NCI-H2081 treated with DMSO at 0.1 percent for 48 hours (cell line): ENCODE measurements around the gene RAI1.
"Not testable (repeated sequence)": the region's sequence is repeated elsewhere in the genome, so short reads cannot be mapped to it uniquely, and the experiment has no call there.

Source experiments
- DNase-seq: peaks from one replicate; lab custom pipeline; 2025; lab: John Stamatoyannopoulos, UW

Gene RAI1

DNA sequence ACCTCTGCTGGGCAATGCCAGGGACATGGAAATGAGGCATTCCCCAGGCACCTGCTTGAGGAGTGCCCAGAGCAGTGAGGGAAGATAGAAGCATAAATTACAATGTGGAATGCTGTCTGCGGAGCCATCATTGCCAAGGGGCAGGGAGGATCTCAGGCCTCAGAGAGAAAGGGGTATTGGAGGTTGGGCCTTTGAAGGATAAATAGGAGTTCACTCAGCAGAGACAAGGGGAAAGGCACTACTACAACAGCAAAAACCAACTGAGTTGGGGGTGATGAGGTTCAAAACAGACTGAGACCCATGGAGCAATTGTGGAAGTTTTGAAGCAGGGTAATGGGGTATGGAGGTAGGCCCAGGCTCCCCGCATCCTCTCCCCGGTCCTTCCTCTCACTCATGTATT lies 122.7 kb downstream of the RAI1 start:
- no peak for DNase-seq

DNA sequence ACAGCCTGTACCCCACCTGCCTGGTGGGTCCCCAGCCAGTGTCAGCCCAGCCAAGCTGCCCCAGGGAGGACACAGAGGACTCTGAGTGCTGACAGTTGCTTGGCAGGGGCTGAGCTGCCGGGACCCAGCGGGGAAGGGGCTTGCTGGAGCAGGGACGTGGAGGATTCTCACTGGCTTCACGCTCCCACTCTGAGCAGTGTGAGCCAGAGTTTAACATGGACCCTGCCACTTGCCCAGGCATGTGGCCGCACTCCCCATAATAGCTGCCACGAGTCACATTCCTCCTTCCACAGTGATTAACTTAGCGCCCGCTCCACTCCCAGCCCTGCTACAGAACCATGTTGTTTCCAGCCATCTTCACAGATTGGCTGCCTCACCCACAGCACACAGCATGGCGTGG lies 124.3 kb downstream of the RAI1 start:
- no peak for DNase-seq

DNA sequence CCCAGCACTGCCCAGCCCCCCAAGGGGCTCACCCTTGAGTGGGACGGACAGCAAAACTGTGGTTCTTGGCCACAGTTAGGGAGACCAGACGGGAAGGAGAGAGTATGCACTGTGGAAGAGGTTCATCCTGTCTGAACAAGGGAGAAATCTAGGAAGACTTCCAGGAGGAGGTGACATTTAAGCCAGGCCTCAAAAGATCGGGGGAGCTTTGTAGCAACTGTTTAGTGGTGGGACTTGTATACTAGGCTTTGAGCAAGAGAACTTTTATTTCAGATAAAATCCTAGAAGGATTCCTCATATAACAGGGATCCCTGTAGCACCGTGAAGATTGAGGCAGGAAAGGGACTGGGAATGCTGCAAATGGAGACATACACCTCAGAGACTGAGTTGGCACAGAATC lies 124.8 kb downstream of the RAI1 start:
- DNase-seq: no peak

DNA sequence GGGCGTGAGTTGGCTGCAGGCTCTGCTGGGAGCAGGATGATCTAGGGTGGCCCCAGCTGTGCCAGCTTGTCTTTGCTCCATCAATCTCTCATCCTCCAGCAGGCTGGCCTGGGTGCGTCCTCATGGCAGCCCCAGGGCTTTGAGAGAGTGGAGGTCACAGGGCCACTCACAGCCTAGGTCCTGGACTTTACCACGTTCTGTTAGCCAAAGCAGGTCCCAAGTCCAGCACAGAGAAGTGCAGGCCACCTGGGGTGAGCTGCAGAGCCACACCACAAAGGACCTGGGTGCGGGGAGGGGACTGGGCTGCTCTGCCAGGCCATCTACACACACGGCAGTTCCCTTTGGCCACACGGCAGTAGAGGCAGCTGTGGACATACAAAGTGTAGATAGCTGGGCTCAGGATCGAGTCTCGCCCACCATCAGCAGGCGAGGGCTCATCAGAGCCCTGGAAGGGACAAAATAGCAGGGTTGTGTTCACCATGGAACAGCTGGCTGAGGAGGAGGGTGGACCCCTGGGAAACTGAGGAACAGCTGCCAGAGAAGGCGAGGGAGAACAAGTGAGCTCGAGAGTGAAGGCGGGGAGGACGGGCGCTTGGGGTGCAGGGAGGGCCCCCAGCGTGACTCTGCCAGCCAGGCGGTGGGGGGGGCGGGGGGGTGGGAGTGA lies 125.5 kb downstream of the RAI1 start:
- DNase-seq: no peak

DNA sequence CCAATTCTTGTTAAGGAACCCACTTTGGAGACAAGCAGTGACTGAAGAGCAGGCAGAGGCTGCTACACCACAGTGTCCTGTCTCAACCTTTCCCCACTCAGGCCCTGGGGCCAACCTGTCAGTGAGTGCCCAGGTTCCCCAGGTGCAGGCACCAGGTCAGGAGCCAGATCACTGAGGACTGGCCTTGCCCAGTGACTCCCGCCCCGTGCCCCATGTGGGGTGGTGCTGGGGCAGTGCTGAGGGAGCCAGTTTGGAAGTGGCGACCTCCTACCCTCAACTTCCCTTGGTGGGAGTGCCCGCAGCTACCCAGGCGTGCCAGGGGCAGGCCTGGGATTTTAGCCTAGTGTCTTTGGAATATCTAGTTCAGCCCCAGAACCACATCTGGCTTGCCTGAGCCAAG lies 126.2 kb downstream of the RAI1 start:
- no peak for DNase-seq

DNA sequence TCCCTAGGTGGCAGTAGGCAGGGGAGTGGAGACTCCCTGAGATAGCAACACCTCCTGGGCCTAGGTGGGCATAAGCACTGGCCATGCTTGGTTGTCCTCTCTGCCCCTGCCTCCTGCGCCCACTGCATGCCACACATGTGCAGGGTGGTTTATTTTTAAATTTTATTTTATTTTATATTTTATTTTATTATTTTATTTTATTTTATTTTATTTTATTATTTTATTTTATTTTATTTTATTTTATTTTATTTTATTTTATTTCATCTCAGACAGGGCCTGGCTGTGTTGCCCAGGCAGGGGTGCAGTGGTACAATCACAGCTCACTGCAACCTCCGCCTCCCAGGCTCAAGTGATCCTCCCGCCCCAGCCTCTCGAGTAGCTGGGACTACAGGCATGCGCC lies 126.9 kb downstream of the RAI1 start:
- DNase-seq: not testable (repeated sequence)

DNA sequence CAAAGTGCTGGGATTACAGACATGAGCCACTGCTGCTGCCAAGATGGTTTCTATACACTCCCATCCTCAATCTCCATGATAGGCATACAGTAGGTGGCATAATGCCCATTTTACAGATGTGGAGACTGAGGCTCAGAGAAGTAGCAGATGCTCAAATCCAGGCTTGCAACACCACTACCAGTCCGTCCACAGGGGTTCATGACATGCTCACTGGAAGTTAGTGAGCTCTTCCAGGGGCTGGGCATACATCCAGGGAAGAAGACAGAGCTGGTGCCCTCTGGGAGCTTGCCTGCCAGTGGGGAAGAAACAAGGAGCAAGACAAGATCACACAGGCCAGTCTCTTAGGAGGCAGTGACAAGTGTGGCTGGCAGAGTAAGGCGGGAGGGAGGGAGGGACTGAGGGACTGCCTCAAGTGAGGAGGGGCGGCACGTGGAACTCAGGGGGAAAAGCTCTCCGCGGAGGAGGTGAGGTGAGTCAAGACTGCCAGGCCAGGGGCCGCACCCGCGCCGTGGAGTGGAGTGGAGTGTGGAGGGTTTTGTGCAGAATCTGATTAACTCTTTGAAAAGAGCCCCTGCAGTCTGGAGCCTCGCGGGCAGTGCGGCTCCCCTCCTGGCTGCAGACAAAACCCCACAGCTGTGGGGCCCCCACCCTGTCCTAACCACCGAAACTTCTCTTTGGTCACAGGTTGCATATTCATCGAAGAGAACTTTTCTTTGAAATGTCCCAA lies 127.6 kb downstream of the RAI1 start:
- no peak for DNase-seq

DNA sequence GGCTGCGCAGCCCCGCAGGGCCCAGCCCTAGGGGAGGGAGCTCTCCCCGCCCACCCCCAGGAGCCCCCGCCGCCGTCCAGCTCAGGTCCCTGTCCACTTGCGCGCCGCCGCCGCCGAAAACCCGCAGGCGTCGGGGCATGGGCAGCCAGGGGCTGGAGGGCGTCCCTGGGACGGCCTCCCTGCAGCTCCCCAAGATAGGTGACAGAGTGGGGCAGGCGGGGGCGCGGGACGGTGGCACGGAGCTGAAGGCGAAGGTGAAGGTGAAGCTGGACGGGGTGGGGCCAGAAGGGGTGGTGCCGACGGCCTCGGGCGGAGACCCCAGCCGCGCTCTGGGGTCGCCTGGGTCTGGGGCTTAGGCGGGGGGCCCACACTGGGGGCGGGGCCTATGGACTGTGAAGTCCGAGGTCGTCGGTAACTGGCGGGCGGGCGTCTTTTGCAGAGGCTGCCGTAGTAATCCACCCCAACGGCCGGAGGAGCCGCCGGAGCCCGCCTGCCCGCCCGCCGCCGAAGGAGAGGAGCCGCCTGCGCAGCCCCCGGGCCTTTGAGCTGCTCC lies 128.3 kb downstream of the RAI1 start:
- DNase-seq: no peak

DNA sequence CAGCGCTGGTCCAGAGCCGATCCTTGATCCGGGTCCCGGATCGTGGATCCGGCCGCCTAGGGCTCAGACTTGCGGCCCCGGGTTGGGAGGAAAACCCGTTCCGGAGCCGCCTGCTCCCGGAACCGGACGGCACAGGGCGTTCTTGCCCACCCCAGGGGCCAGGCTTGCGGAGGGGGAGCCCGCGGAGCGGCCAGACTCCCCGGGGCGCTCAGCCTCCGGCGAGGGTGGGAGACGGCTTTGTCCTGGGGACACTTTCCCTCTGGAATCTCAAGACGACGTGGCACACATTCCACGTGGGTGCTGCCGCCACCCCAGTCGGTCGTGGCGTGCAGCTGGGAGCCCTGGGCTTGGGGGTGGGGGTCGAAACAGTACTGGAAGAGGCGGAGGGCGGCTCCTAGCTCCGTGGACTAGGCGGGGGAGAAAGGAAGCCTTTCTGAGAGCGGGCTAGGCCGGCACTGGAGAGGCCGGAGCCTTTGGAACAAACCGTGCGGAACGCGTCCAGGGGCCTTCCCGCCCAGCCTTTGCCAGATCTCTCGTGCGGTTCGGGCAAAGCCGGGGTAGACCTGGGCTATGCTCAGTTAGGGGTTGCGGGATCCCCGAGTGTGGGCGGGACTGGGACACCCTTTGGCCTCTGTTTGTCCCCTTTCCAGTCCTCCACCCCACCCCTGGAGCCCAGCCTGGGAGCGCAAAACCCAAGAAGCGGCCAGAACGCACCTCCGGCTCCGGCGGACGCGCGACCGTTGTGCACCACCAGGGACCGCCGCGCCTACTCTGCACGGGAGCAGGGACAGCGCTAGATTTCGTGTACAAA lies 129.0 kb downstream of the RAI1 start:
- no peak for DNase-seq

DNA sequence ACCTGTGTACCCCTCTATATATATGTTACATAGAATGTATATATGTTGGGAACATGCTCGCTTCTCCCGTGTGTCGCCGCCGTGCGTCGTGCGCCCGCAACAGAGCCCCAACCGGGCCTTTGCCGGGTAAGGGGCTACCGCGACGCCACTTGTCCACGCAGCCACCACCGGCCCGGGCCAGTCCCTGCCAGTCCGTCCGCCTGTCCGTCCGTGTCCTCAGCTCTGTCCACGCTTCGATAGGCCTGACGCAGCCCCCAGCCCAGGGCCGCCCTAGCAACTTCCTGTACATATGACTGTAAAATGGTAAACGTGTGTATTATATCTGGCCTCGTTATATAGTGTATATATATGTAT lies 129.6 kb downstream of the RAI1 start:
- DNase-seq: no peak

DNA sequence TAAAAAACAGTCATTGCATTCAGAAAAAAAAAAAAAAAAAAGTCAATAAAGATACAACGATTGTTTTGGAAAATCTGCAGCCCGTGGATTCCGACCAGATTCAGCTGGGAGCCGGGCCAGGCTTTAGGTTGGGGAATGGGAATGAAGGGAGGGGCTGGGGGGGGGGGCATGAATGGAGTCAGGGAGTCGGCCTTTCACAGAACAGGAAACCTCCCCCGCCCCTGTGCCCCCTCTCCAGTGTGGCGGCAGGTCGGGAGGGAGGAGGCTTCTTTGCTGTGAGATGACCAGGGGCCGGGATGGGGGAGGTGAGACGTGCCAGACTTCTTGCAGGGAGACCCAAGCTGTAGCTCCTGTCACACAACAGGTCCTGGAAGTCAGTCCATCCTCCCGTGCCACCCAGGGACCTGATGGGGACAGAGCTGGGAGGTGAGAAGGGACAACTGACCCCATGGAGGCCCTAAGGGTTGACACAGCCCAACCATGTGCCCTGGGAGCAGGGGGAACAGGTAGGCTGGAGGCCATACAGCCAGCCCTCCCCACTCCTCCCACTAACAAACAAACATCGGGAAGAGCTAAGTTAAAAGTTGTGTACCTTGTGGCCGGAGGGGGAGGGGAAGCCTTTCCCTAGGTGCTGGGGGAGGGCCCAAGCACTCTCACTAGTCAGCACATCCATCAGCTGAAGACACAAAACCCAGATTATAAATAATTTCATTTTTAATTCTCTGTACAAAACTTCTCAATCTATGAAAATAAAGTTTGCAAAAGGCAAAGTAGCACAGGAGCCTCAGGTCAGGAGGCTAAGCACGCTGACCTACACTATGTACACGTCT lies 130.3 kb downstream of the RAI1 start:
- no peak for DNase-seq

DNA sequence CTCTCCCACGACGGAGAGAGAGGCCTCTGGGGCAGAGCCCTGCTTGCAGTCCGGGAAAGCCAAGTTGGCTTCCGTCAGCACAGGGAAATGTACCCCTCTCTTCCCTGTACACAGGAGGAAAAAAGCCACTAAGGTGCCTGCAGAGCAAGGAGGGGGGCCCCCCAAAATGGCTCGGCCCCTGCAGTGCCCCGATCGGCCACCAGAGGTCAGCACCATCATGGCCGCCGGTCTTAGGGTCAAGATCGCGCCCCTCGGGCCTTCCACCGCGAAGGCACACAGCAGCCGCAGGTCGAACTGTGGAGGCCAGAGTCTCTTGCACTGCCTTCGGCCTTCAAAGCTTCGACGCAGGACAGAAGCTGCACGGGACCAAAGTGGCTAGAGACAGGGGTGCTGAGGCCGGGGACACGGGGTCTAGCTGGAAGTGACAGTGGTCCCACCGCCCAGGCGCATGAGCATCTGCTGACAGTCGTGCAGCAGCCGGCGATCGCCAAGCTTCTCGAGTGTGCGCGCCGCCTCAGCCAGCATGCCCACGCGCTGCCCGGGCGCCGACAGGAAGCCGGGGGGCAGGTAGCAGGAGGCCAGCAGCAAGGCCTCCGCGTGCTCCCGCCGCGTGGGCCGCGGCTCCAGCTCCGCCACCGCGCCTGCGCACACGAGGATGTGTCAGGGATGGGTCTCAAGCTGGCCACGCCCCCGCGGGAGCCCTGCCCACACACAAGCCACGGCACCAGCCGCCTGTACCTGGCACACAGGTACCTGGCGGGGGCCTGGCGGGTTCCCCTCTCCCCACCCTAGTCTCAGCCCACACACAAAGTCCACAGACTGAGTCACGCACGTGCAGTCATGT lies 131.2 kb downstream of the RAI1 start:
- DNase-seq: no peak

DNA sequence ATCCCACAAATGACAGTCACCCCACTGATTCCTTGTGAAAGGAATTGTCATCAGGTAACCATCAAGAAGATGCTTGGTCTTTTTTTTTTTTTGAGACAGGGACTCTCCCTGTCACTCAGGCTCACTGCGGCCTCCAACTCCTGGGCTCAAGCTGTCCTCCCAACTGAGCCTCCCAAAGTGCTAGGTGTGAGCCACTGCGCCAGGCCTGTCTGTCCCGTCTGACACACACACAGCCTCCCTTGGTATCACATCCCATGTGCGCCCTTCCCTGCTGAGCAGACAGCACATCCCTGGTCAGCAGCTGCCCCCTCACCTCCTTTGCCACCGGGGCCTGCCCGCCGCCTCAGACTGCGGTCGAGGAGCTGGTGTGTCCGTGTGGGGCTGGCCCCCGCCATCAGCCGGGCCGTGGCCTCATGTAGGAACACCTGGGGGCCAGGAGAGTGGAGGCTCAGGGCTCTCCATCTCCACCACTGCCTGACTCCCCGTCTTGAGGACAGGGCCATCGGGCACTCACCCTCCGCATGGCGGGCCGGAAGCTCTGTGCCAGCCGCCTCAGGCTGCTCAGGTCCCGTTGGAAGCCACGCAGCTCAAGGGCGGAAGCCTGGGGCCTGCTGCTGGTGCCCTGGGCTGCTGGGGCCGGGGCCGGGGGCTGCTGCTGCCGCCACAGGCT lies 131.9 kb downstream of the RAI1 start:
- DNase-seq: no peak

DNA sequence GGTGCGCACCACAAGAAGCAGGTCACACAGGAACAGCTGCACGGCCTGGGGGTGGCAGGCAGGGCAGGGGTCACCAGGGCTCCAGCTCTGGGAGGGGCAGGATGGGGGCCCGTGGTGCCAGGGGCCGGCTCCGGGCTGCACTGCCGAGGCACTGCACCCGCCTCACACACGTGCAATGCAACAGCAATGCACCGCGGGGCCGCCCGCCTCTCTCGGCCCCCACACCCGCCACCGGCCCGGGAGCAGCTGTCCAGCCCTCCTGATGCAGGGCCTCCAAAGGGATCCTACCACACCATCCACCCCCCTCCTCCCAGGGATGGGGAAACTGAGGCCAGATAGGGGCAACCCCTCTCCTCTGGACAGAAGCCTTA lies 132.5 kb downstream of the RAI1 start:
- DNase-seq: no peak

DNA sequence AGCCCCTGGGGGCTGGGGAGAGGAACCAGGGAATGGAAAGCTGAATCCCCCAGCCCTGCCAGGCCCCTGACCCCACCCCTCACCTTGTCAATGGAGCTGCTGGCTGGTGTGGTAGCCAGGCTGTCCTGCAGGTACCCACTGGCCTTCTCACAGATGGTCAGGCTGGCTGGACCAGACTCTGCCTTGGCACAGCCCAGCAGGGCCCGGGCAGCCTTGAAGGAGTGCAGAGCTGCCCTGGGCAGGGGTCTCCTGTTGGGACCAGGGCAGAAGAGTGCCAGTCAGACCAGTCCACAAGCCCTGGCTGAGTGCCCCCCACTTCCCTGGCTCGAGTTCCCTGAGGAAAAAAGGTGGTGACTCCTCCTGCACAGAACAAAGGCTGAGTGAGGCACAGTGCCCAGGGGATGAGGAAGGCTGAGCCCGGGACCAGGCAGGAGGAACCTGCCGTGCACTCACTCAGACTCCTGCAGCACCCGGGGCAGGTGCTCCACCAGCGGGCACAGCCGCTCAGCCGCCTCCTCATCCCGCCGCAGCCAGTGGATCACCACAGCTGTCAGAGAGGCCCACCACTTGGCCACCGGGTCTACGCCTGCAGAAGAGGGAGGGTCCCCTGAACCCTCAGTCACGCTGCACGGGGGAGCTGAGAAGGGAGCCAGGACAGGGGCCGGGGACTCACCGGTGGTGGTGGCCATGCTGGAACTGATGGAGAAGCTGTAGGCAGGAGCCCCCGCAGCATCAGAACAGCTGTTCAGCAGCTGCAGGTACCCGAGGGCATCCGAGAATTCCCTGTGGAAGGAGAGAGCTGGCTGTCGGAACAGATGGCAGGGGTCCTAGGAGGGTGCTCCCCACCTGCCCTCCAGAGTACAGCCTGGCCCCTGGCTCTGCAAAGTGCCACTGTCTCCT lies 133.2 kb downstream of the RAI1 start:
- no peak for DNase-seq

DNA sequence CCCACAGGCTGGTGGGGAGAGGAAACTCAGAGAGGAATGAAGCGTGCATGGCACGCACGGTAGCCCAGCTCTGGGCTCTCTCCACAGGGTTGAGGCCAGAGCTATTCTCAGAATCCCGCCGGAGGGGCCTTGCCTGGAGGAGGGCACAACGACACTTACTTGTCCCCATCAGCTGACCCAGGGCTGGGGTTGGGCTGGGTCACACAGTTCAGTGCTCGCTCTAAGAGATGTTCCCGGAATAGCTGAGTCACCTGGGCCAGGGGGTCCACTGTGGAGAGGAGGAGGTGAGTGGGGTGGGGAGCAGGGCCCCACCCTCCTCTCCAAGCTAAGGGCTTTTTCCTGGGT lies 133.8 kb downstream of the RAI1 start:
- DNase-seq: no peak

DNA sequence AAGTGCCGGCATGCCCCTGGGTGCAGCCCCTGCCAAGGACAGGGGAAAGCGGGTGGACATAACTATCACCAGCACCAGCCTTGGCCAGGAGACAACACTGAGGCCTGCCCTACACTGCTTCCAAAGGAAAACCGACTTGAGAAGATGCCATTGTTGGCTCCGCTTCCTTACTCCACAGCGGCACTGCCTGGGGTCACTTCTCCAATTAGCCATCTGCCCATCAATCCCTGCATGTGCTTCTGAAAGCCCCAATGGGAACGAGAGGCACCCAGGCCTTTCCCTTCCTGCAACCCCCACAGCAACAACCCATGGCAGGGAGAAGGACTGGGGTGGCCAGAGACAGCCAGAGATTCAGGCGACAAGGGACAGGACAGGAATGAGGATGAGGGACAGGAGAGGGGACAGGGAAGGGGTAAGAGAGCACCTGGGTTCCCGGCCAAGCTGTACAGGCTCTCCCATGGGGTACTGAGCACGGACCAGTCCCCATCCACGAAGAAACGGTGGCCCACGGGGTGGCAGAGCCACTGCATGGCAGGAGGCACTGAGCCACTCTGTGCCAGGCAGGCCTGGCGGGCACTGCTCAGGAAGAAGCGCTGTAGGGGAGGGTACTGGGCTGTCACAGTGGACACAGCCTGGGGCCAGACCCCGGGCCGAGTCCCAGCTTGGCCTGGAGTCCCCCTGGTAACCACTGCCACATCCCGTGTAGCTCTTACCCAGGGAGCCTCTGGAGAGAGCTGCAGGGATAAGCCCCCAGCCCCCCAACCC lies 134.4 kb downstream of the RAI1 start:
- DNase-seq: no peak

DNA sequence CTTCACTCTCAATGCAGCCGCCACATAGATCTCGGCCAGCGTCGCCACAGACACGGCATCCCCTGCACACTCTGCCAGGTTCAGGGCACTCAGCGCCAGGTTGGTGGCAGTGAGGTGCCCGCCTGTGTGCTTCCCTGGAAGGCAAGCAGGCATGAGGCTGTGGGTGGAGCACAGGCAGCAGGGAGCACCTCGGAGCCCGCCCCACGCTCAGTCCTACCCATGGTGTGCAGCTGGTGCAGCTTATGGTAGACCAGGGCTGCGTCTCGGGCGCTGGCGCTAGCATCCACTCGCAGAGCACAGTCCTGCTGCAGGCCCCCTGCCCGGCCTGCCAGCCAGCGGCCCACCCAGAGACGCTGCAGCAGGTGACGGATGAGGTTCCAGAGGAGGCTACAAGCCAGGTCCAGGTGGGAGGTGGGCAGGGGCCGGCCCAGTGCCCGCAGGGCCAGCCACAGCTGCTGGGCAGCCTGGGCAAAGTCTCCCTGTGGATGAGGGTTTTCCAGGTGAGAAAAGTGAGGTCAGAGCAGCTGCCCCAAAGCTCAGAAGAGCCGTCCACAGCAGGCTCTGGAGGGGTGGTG lies 135.1 kb downstream of the RAI1 start:
- no peak for DNase-seq
